ENCODE data around the gene PRDX1.
A peak's percentile ranks its signal among the peaks of the same experiment; 100 is the strongest.

Gene PRDX1

DNA sequence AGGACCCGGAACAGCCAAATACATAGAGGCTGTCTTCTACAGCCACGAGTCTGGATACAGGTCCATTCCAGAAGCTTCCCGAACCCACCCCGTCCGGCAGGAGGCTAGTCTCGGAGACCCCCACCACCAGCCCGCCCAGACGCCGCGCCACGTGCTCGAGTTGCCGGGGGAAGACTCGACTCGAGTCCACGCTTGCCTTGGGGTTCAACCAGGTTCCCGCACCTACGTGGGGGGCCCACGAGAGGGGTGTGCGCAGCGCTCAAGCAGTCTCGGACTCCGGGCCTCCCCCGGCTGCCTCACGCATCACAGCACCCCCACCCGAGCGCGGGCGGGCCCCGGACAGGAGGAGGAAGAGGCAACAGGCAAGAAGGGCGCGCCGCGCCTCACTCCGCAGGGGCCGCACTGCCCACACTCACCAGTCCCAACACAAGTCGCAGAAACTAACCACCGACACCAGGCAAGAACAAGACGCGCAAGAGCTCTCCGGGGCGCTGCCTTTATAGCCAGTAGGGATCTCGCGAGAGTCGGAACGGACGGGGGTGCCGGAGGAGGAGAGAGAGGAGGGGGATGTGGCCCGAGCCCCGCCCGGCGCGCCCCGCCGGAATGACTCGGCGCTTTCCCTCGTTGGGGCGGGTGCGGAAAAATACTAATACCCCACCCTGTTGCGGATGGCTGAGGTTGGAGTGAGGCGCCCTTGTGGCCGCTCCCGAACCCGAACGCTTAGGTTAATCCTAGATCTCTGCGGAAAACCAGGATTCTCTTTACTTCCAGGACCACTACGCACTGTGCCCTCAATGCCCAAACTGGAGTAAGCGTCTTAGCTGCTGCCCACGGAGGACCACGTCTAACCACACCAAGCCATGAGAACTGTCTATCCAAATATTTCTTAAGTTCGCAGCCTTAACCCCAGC lies at the start of gene PRDX1:
Gene PRDX1, minus strand, starts transcription at position 472 of the 911 bp plus-strand sequence. CDS start 2,841 bp downstream, outside the sequence.
- peak; percentile 98 for DNase-seq

DNA sequence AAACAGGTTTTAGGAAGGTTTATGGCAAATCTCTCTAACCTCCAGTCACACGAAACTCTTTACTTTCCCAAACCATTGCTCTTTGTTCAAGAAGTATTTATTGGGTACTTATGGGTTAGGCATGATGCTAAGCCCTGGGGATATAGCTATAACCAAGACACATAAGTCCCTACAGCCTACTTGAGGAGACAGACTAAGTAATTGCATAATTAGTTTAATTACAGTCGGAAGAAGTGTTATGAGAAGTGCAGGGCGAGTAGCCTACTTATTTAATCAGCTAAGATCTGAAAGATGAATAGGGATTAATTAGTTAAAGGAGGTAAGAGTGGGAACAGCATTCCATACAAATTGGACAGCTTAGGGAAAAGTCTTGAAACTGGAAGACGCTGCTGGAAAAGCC lies 48.9 kb upstream of the PRDX1 start:
- no peak for DNase-seq

DNA sequence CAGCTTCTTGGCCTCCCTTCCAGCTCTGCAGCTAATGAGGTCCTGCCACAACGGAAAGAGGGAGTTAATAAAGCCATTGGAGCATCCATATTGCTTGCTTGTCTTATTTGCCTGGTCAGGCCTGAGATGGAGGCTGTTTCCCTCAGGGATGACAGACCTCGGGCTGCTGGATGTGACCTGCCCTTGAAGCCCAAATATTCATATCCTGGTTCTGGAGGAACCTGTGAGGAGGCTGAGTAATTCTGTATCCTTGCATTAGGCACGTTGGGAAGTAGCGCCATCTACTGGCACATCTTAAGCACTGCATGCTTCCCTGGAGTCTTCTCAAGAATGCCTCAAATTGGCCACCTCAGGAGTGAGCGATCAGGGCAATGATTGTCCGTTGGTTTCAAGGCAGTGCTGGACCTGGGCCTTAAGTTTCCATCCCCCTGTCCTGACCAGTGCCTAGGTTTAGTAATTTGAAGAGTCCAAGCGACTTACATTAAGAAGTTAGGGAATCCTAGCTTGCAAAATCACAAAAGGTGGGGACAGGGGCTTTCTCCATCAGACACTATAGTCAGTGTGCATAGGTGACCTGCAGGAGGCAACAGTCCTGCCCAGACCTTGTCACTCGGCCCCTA lies 48.4 kb upstream of the PRDX1 start:
- peak; percentile 73 to 78 for DNase-seq

DNA sequence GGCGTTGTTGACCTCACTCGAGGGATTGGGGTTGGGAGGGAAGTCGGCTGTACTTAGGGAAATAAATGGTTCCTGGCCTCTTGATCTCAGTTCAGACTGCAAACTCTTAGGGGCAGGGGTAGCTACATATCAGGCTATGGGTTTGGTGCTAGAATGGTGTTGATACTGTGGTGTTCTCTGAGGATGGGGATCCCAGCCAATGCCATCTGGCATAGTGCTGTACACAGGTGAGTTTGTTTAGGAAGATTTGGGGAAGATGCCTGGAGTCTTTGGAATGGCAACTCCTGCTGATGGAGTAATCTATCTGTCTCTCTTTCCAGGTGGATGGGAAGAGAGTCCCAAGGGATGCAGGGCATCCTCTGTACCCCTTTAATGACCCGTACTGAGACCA lies 47.9 kb upstream of the PRDX1 start:
- DNase-seq: no peak

DNA sequence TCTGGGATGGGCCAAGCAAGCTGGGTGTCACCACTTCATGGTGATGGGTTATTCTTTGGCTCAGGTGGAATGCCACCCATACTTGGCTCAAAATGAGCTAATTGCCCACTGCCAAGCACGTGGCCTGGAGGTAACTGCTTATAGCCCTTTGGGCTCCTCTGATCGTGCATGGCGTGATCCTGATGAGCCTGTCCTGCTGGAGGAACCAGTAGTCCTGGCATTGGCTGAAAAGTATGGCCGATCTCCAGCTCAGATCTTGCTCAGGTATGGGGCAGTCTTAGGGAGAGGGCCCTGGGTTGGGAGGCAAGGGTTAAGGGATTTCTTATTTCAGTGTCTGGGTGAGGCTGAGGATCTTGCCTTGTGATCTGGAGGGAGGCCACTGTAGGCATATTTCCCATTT lies 46.7 kb upstream of the PRDX1 start:
- no peak for DNase-seq

DNA sequence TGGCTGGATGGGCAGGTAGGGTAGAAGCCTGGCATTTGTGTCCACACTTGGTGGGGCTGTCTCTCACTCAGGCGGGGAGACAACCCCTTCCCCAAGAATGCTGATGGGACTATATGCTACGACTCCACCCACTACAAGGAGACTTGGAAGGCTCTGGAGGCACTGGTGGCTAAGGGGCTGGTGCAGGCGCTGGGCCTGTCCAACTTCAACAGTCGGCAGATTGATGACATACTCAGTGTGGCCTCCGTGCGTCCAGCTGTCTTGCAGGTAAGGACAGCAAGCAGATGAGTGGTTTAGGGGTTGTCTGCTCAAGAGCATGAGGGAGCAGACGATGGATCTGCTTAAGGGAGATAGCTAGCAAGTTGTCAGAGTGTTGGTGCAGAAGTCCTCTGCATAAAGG lies 46.2 kb upstream of the PRDX1 start:
- DNase-seq: no peak

DNA sequence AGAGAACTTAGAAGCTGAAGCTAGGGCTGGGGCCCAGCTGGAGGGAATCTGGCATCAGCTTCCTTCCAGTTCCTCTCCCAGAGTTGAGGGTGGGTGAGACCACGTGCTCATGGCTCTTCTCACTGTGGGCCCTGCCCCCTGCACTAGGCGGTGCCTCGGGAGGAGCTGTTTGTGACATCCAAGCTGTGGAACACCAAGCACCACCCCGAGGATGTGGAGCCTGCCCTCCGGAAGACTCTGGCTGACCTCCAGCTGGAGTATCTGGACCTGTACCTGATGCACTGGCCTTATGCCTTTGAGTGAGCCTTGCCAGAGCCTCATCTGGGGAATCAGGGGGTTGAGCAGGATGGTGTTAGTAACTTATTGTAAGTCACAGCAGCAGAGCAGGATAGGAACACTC lies 45.0 kb upstream of the PRDX1 start:
- no peak for DNase-seq

DNA sequence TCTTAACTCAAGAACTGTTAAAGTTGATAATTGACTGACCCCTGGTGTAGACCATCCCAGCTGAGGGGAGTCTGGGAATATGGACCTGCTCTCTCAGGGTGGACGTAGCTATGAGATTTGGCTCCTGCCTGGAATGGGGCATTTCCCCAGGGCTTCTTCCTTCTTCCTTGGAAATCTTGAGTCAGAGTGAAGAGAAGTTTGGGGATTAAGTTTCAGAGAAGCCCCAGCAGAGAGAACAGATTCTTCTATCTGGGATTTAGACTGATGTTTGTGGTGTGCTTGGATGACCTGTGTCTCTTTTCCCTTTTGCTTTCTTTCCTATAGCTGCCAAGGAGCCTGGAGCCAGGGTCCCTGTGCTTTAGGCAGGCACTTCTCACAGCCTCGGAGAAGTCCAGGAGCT lies 42.2 kb upstream of the PRDX1 start:
- no peak for DNase-seq

DNA sequence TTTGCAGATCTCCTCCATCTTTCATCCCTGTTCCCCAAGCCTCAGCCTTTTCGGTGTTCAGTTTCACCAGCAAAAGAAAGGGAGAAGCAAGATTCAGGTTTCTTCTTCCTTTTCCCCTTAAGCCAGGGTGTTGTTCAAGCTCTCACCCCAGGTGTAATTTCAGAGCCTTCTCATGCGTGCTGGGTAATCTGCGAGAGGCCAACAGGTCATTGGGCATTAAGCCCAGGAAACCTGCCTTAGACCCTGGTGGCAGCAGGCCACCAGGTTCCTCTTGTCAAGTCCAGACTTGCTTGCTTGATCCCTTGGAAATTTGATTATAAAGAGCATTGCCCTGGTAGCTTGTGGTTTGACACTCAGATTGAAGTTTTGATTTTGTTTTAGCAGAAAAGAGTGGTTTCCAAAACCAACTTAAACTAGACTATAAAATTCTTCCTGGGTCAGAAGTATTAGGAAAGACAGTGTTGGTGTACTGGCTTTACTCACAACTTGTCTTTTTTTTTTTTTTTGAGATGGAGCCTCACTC lies 35.8 kb upstream of the PRDX1 start:
- DNase-seq: peak in 1 of 2 experiments; percentile 49

DNA sequence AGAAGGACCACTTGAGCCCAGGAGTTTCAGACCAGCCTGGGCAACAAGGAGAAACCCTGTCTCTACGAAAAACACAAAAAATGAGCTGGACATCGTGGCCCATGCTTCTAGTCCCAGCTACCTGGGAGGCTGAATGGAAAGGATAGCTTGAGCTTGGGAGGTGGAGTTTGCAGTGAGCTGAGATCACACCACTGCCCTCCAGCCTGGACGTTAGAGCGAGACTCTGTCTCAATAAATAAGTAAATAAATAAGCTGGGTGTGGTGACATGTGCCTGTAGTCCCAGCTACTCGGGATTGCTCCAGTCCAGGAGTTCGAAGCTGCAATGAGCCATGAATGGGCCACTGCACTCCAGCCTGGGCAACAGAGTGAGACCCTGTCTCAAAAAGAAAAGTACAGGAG lies 32.5 kb upstream of the PRDX1 start:
- DNase-seq: no peak

DNA sequence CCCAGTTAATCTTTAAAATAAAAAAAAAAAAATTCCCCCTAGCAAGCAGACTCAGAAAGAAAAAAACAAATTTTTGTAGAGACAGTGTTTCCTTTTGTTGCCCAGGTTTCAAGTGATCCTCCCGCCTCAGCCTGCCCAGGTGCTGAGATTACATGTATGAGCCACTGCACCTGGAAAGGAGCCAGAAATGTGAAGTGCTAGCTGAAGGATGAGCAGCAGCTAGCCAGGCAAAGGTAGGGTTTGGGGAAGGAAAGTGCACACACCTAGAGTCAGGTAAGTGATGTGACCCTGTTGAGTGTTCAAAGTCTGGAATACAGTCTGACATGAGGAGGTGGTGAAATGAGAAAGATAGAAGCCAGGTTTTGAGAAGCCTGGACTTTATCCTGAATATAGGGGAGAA lies 30.6 kb upstream of the PRDX1 start:
- DNase-seq: peak; percentile 55 to 86

DNA sequence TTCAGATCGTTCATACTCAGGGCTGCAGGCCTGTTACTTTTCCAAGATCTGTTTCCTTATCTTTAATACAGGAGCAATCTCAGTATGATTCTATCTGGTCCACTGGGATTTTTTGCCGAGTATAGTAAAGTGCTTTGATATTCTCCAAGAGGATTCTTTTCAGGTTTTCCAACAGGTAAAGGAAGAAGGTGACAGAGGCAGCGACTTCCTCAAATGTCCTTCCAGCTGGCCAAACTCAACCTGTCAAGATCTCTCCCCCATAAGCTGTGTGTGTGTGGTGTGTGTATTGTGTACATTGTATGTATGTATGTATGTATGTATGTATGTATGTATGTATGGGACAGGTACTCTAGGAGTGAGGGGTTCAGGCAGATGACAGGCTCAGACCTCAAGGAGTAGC lies 30.0 kb upstream of the PRDX1 start:
- DNase-seq: no peak

DNA sequence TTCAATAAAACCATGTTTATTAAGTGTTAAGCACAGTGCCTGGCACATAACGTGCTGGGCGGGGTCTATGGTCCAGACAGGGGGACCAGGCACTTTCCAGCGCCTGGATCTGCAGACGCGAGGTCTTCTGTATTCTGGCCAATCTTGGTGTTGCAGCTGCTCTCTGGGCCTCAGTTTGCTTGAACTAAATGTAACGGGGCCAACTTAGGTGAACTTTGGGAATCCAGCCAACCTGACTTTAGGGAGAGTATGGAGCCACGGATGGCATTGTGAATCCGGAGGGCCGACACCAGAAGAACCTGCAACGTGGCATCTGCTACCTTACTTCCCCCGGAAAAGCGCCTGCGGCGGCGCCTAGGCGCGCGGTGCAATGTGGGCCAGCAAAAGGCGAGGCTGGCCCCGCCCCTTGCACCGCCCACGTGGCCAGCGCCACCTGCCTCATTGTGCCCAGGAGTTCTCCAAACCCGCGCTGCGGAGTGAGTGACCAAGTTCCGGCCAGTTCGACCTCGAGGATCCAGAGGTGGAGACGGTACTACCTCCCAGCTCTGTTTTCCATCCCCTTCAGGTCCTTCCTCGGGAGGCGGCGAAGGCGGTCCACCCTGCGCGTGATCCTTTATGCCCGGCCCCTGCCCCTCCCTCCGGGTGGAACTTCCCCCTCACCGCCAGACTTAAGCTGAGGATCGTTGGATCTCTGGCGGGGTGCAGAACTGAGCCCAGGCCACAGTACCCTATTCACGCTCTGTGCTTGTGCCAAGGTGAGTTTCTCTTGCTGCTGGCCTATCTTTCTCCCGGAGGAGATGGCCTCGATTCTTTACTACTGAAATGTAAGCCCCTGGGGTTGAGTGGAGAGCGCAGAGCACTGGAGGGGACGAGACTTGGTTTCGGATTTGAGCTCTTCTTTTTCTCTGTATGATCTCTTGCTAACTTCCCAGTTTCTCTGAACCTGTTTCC lies 29.0 kb upstream of the PRDX1 start, which contains the start of gene AKR1A1:
Gene AKR1A1, plus strand, starts transcription at position 426 of the 951 bp plus-strand sequence. CDS start 10,969 bp downstream, outside the sequence.
- peak; percentile 97 to 98 for DNase-seq

DNA sequence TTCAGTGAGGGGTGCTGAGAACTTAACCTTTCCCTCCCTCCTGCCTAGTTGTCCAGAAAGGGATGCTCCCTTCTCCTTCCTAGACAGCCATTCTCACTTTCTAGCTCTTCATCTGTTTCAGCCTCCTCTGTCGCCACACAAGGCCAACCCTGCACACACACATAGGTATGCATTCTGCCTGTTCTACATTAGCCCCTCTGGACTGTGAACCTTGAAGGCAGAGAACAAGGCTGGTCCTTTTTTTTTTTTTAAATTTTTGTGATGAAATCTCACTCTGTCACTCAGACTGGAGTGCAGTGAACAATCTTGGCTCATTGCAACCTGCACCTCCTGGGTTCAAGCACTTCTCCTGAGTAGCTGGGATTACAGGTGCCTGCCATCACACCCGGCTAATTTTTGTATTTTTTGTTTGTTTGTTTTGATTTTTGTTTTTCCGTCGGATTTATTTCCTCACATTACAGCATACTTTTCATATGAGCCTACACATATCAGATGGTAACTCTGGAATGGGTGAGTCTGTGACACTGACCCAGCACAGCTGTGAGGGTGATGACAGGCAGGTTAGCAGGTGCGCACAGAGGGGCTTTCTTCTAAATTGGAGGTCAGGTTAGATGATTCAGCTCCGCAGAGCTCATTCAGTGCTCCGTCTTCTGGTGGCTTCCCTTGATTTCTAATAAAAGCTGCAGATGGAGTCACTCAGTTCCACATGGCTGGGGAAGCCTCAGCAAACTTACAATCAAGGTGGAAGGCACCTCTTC lies 24.0 kb upstream of the PRDX1 start:
- no peak for DNase-seq

DNA sequence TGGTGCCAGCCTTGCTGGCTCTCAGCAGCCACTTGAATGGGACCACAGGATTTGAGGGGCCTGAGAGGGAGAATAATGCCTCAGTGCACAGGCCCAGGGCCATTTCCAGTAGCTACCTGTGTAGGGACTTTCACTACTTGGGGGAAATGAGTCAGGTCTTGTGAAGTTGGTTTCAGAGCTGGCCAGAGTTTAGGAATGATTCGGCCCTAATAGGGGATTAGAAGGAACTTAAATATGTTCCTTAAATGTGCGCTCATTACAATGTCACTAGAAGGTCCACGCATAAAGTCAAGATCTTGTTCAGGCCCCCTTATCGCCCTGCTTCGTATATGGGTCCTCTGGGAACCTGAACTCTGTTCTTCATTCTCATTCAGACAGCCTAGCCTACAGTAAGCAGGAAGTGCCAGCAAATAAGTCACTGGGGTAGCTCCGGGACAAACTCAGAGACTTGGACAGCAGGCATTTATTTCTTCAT lies 23.4 kb upstream of the PRDX1 start:
- no peak for DNase-seq

DNA sequence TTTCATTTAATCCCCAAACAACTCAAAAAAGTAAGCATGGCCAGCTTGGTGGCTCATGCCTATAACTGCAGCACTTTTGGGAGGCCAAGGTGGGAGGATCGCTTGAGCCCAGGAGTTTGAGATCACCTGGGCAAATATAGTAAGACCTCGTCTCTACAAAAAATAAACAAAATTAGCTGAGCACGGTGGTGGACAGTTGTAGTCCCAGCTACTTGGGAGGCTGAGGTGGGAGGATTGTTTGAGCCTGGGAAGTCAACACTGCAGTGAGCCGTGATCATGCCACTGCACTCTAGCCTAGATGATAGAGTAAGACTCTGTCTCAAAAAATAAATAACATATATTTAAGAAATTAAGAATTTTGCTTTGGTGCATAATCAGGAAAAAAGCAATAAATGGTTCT lies 22.8 kb upstream of the PRDX1 start:
- DNase-seq: no peak

DNA sequence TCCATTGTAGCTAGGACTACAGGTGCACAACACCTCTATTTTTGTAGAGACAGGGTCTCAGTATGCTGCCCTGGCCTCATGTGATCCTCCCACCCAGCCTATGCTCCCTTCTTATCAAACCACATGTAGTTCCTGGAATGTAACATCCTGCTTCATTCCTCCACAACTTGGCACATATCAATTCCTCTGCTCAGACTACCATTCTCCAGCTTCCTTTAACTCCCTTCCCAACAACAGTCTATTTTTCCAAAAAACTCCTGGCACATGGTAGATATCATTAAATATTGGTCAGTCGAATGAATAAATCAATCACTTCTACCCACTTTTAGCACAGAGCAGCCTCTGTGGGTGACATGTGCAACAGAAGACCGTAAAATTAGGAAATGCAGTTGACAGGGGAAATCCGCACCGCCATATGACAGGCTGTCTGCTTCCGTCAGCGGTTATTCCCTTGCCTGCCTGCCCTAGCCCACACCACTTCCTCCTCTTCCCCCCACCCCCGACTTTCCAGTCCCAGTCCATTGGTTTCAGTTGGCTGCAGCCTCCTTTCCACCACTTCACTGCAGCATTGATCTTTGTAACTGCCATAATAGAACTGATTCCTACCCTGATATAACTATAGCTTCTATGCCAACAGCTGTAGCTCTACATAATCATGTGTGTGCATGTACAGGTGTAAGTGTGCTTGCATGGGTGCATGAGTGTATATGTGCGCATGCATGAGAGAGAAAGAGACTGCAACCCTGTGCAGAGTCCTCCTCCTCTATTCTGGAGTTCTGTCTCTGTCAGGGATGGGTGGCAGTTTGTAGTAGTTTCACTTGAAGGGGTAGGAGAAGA lies 22.1 kb upstream of the PRDX1 start:
- DNase-seq: no peak

DNA sequence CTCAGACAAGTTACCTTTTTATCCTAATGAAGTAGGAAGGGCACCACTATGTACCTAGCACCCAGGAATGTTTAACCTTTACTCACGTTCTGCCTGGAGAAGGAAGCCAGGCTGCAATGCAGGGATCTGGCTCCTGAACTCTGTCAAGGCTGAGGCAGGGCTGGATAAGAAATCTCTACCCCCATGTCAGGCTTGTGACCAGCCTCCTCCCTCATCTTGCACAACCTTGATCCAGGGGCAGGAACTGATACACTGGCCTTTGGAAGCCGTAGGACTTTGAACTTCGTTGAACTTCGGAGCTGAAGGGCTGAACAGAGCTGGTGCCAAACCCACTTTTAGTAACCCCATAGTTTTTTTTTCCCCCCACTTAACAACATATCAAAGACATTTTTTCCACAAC lies 20.9 kb upstream of the PRDX1 start:
- no peak for DNase-seq

DNA sequence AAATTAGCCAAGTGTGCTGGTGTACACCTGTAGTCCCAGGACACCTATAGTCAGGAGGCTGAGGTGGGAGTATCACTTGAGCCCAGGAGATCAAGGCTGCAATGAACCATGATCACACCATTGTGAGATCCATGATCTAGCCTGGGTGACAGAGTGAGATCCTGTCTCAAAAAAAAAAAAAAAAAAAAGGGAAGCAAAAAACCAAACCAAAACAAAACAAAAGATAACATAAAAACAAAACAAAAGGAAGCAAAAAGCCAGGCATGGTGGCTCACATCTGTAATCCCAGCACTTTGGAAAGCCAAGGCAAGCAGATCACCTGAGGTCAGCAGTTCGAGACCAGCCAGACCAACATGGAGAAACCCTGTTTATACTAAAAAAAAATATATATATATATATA lies 19.5 kb upstream of the PRDX1 start:
- no peak for DNase-seq

DNA sequence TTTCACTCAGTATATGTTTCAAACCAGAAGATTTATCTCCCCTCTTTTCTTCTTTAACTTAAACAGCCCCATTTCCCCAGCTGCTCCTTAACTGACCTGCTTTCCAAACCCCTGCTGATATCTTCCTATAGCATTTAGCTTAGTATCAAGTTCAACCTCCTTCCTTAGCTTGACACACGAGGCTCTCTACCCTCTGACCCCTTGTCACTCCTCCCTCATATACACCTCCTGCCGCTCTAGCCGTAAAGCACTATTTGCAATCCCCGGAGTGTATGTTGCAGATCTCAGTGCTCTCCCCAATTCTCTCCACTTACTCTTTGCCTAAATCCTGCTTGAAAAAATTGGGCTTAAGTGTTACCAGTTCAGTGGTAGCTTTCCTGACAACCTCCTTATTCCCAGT lies 15.2 kb upstream of the PRDX1 start:
- no peak for DNase-seq
